Epithelial cell of prostate (primary cell): ENCODE measurements around the gene GRAP2.
"Not testable (repeated sequence)": the region's sequence is repeated elsewhere in the genome, so short reads cannot be mapped to it uniquely, and the experiment has no call there.

ENCODE experiments used
- DNase-seq: peaks from one replicate; pipeline ENCODE4 v3.0.0-alpha.2; 2011; ENCODE audit warnings: low read depth, low spot score
- H3K27ac ChIP-seq: fragments of 450-650 bp; 2 replicates; pipeline ENCODE4 v1.5.1; 2017; ENCODE audit warnings: mild to moderate bottlenecking

GRAP2 gene

DNA sequence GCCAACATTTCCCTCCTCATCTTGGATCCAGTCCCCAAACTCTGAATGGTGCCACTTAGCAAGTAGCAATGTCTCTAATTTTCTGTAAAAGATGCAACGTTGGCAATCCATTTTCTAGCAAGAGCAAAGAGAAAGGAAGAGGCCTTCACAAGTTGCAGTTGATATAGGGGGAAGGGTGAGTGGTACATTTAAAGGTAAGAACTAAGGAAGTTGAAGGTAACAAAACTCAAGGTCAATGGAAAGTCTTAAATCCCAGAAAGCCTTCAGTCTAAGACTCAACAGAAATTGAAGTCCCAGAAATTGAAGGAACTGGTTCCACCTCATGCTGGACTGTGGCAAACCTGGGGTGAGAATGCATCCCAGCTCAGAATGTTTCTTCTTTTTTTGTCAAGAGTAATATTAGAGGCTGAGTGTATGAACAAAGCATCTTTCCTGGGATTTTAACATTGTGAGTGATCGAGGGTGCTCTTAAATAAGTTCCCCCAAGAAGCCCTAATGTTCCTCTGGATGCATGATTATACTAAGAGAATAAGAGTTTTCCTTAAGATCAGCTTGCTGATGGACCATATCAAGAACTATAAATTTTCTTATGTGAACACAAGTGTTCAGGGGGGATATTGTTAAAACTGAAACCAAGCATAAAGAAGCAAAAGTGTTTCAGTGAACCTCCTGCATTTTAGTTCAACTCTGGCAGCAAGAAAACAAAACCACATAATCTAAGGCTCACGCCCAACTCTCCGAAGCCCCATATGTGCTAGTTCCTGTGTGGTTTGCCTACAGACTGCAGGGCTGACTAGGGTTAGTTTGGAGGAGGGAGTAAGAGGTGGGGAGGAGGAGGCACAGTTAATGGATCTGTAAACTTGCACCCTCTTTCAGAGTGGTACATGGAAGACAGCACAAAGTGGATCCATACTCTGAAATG is at the start of gene GRAP2:
GRAP2 (plus strand) TSS at position 779 of the 922 bp plus-strand sequence. CDS start 46,023 bp downstream, outside the sequence.
- H3K27ac ChIP-seq: no peak within 1 kb of the TSS
- no peak for DNase-seq

GRCh38 chr22:39851606-39852315 is 49.1 kb upstream of the GRAP2 start:
- H3K27ac ChIP-seq: no peak overlapping the region
- DNase-seq: no peak

DNA sequence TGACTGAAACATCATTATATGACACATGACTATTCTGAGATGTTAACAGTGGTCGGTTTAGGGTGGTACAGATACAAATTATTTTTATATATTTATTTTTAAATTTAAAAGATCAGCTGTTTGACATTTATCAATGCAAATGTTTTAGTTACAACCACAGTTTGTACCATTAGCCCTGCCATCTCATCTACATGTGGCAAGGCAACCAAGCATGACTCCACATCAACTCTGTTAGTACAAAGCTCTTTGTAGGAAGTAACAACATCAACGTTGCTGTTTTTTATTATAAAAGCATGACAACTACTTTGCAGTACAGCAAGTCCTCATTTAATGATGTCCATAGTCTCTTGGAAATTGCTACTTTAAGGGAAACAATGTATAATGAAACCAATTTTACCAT is 48.1 kb upstream of the GRAP2 start:
- DNase-seq: no peak
- H3K27ac ChIP-seq: no peak overlapping the region

GRCh38 chr22:39856588-39856987 is 44.3 kb upstream of the GRAP2 start:
- H3K27ac ChIP-seq: no peak overlapping the region
- DNase-seq: no peak

- DNase-seq: no peak
- H3K27ac ChIP-seq: no peak overlapping the region
These were observed 40.8 kb upstream of the GRAP2 start for GRCh38 chr22:39859903-39860588.

GRCh38 chr22:39868741-39869140 is 32.1 kb upstream of the GRAP2 start:
- no peak for DNase-seq
- H3K27ac ChIP-seq: no peak overlapping the region

DNA sequence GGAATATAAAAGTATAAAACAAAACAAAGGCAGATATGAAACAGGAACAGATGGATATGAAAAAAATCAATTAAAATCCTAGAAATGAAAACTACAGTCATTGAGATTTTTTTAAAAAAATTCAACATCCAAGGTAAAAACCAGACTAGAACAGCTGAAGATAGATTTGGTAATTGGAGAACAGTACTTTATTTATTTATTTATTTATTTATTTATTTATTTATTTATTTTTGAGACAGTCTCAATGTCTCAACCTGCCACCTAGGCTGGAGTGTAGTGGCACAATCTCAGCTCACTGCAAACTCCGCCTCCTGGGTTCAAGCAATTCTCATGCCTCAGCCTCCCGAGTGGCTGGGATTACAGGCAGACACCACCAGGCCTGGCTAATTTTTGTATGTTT is 31.1 kb upstream of the GRAP2 start:
- not testable (repeated sequence) for H3K27ac ChIP-seq, DNase-seq

GRCh38 chr22:39871008-39871798 is 29.7 kb upstream of the GRAP2 start:
- no peak overlapping the region for H3K27ac ChIP-seq
- no peak for DNase-seq

GRCh38 chr22:39872548-39872947 is 28.3 kb upstream of the GRAP2 start:
- H3K27ac ChIP-seq: no peak overlapping the region
- no peak for DNase-seq

DNA sequence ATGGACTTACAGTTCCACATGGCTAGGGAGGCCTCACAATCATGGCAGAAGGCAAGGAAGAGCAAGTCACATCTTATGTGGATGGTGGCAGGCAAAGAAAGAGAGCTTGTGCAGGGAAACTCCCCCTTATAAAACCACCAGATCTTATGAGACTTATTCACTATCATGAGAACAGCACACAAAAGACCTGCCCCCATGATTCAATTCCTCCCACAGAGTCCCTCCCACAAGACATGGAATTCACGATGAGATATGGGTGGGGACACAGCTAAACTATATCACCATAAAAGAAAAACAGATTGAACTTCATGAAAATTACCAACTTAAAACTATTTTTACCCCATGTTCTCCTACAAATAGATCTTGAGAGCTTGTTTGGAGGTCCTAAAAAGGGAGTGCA is 26.9 kb upstream of the GRAP2 start:
- no peak overlapping the region for H3K27ac ChIP-seq
- DNase-seq: no peak

DNA sequence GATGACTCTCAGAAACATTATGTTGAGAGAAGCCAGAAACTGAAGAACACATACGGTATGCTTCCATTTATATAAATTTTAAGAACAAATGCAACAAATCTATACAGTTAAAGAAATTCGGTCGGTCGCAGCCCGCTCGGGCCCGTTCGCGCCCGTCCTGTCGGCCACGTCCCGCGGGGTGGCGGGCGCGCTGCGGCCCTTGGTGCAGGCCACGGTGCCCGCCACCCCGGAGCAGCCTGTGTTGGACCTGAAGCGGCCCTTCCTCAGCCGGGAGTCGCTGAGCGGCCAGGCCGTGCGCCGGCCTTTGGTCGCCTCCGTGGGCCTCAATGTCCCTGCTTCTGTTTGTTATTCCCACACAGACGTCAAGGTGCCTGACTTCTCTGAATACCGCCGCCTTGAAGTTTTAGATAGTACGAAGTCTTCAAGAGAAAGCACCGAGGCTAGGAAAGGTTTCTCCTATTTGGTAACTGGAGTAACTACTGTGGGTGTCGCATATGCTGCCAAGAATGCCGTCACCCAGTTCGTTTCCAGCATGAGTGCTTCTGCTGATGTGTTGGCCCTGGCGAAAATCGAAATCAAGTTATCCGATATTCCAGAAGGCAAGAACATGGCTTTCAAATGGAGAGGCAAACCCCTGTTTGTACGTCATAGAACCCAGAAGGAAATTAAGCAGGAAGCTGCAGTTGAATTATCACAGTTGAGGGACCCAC is 25.6 kb upstream of the GRAP2 start:
- not testable (repeated sequence) for H3K27ac ChIP-seq, DNase-seq

DNA sequence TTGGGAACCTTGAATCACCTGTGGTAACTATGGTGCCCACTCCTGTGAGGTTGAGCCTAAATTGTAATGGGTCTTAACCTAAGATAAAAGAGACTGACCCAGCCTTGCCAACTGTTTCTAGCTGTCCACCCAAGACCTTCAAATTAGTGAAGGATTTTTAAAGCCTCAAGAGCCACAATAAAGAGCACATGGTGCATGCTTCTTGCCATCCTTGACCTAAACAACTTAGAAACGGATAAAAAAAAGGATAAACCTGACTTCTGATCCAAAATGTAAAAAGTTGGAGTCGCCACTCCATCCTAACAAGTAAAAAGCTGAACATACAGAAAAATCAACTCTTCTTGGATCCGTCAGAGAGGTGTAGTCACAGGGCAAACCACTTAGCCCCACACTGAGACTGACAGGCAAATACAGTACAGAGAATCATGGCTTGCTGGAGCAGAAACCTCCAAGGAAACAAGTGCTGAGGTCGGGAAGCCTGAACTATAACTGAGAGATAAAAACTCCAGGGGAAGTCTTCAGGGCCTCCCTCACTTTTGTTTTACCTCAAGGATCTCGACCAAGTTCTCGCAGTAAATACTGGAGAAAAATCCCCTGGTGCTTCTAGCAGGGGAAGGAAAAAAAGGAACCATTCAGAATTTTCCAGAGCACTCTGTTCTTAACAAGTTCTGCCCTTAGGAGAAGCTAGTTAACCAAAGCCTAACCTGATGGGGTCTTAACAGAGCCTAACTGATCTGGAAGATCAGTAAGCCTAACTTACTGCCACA is 23.6 kb upstream of the GRAP2 start:
- H3K27ac ChIP-seq: no peak overlapping the region
- no peak for DNase-seq

DNA sequence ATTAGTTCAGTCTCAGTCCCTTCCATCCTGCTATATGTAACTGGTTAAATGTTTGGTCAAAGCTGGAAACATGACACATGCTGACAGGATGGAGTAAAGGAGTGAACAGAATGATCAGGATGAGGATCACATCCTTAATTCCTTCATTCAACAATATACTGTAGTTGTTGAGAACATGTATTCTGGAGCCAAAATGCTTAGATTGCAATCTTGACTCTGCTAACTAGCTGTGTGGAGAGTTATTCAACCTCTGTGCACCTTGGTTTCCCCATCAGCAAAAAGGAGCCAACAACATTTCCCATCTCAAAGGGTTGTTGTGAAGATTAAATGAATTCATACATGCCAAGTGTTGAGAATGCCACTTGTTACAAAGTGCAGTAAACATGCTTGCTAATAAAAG is 20.2 kb upstream of the GRAP2 start:
- DNase-seq: no peak
- H3K27ac ChIP-seq: no peak overlapping the region

DNA sequence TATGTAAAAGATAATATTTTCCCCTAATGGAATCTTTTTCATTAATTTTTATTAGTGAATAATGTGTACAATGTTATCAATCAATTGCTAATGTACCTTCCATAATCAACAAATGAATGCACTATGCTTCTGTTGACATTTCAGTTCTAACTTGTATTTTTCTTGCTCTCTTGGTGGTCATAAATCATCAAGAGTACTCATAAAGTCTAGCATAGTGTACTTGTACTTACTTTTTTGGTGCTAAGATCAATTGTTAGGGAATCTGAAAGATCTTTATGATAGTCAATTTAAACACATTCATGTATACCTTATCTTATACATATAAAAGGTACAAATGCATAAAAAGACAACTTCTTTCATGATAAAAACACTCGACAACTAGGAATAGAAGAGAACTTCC is 17.8 kb upstream of the GRAP2 start:
- DNase-seq: no peak
- no peak overlapping the region for H3K27ac ChIP-seq

GRCh38 chr22:39889924-39890323 is 11.0 kb upstream of the GRAP2 start:
- H3K27ac ChIP-seq, DNase-seq: not testable (repeated sequence)

DNA sequence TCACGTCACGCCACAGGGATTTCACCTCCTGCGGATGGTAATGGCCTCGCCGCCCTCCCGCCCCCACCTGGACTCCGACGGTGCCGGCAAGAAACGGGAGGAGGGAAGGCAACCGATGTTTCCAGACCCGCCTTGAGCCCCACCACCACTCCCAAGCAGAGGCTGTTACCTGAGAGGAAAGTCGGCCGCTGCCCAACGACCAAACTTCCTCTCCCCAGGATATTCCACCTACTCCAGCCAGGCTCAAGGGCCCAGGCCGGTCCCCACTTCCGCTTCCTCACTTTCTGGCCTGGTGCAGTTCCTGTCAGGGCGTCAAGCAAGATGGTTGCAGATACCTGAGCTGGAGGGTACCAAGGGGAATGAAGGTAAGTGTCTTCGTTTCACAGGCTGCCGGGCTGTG is 7.4 kb upstream of the GRAP2 start, which contains the start of gene ENTHD1:
ENTHD1 (minus strand) TSS at position 235 of the 400 bp plus-strand sequence. CDS start 6,012 bp downstream, outside the sequence.
- DNase-seq: no peak

DNA sequence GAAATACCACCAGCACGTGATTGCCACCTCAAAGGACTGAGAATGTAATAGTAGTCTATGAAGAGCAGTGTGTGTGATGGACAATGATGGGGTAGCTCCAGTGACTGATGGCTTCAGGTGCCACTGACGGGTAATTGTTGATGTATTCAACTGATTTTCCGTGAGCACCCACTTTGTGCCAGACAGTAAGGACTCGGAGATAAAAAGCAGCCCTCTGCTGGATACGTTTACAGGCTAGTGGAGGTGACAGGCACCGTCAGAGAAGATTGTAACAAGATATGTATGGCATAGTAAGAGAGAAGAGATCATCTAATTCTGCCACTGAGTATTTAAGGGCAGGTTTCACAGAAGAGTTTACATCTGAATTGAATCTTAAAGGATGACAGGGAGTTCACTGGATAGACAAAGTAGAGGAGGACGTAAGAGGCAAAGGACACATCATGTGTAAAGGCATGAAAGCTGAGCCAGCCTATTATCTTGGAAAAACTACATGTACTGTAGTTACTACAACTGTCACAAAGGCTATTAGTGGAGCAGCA is 6.3 kb upstream of the GRAP2 start:
- no peak overlapping the region for H3K27ac ChIP-seq
- DNase-seq: no peak

More for the DNA sequence above, 7.4 kb upstream of the GRAP2 start, which contains the start of gene ENTHD1:
- H3K27ac ChIP-seq: no peak within 1 kb of the TSS

DNA sequence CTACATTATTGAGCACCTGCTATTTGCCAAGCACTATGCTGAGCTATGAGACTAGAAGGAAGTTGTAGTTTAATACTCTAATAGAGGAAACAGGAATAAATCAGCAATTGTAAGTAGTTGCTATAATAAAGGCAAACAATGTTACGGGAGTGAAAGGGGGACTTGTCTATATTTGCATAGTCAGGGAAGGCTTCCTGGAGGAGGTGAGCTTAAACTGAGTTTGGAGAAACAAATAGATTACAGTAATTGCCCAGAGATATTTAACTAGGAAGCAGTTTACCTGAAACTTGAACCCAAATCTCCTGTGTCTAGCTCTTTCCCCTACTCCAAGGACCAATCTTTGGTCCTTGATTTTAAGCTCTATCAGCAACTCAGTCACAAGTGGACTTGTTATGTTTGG is 5.2 kb upstream of the GRAP2 start:
- no peak overlapping the region for H3K27ac ChIP-seq
- no peak for DNase-seq
